ENCODE results near the gene CLUH.
"Not testable (repeated sequence)": the region's sequence is repeated elsewhere in the genome, so short reads cannot be mapped to it uniquely, and the experiment has no call there.

The CLUH gene

DNA sequence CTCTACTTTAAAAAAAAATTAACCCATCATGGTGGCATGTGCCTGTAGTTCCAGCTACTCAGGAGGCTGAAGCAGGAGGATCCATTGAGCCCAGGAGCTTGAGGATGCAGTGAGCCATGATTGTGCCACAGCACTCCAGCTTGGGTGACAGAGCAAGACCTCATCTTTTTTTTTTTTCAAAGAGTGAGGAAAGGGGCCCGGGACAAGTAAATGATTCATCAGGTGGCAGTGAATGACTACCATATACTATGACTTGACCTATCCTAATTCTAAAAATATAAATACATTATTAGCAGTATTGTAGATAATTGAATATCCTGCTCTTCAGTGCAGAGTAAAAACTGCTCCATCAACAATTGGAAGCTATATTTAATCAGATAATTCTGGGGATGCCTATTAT lies 55.3 kb downstream of the CLUH start:
- no peaks in the 10 kb centered on the region for H3K4me1 ChIP-seq (ENCODE audit: control insufficient read depth, low read length)
- no peaks in the 10 kb centered on the region for H3K27me3 ChIP-seq (ENCODE audit: control insufficient read depth, low read length)
- no peaks in the 10 kb centered on the region for H4K20me1 ChIP-seq (ENCODE audit: control insufficient read depth, insufficient read depth, low read depth, low read length)
- no peak overlapping the region for H3K4me3 ChIP-seq (ENCODE audit: low read length)
- TF ChIP-seq, protein P1, sequence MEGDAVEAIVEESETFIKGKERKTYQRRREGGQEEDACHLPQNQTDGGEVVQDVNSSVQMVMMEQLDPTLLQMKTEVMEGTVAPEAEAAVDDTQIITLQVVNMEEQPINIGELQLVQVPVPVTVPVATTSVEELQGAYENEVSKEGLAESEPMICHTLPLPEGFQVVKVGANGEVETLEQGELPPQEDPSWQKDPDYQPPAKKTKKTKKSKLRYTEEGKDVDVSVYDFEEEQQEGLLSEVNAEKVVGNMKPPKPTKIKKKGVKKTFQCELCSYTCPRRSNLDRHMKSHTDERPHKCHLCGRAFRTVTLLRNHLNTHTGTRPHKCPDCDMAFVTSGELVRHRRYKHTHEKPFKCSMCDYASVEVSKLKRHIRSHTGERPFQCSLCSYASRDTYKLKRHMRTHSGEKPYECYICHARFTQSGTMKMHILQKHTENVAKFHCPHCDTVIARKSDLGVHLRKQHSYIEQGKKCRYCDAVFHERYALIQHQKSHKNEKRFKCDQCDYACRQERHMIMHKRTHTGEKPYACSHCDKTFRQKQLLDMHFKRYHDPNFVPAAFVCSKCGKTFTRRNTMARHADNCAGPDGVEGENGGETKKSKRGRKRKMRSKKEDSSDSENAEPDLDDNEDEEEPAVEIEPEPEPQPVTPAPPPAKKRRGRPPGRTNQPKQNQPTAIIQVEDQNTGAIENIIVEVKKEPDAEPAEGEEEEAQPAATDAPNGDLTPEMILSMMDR (IDR thresholded peaks at IDR 0.05; ENCODE audit: low read depth, low read length, poor library complexity, severe bottlenecking), result no peak
- no peak for TF ChIP-seq EZH2phosphoT487 (IDR thresholded peaks at IDR 0.05; ENCODE audit: borderline replicate concordance, low read length)
- H3K79me2 ChIP-seq (ENCODE audit: control insufficient read depth, low read length), result peaks cover 94% of the 10 kb centered on the region
- no peak overlapping the region for H3K27ac ChIP-seq (ENCODE audit: low read depth, low read length)
- H3K4me2 ChIP-seq (ENCODE audit: low read length), result no peak overlapping the region
- peaks cover 25% of the 10 kb centered on the region for H3K36me3 ChIP-seq (ENCODE audit: control insufficient read depth, low read length)
- peaks cover 3% of the 10 kb centered on the region; the same call in 1 of the 2 replicates for H3F3A ChIP-seq (ENCODE audit: control insufficient read depth, insufficient read depth)
- no peaks in the 10 kb centered on the region for H3K9me2 ChIP-seq (replicated peaks; ENCODE audit: control insufficient read depth, low read length)
- H3K9me3 ChIP-seq (ENCODE audit: control insufficient read depth, insufficient read depth, low read length), result no peaks in the 10 kb centered on the region

DNA sequence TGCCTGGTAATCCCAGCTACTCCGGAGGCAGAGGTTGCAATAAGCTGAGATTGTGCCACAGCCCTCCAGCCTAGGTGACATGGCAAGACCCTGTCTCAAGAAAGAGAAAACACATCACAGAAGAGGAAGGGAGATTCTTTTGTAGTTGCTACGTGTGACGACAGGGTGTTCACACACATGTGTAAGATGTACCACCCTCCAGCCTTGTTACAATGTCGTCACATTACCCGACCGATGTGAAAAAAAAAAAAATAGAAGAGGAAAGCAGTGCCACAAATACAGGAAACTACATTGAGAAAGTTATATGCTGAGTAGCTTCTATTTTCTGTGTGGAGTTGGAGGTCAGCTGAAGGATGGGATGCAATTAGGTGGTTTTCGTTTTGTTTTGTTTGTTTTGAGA lies 56.0 kb downstream of the CLUH start:
- no peak for TF ChIP-seq EZH2phosphoT487 (IDR thresholded peaks at IDR 0.05; ENCODE audit: borderline replicate concordance, low read length)
- TF ChIP-seq, protein P1 (IDR thresholded peaks at IDR 0.05; ENCODE audit: low read depth, low read length, poor library complexity, severe bottlenecking), result no peak
- Histone ChIP-seq H3K4me3 (ENCODE audit: low read length) (no peak overlapping the region), H3K27ac (ENCODE audit: low read depth, low read length) (no peak overlapping the region), H3K79me2 (ENCODE audit: control insufficient read depth, low read length) (peaks cover 94% of the 10 kb centered on the region), H3F3A (ENCODE audit: control insufficient read depth, insufficient read depth) (peaks cover 9% of the 10 kb centered on the region; the same call in 1 of the 2 replicates), H3K9me2 (replicated peaks; ENCODE audit: control insufficient read depth, low read length) (no peaks in the 10 kb centered on the region), H4K20me1 (ENCODE audit: control insufficient read depth, insufficient read depth, low read depth, low read length) (no peaks in the 10 kb centered on the region), H3K36me3 (ENCODE audit: control insufficient read depth, low read length) (peaks cover 28% of the 10 kb centered on the region), H3K4me2 (ENCODE audit: low read length) (no peak overlapping the region), H3K9me3 (ENCODE audit: control insufficient read depth, insufficient read depth, low read length) (no peaks in the 10 kb centered on the region), H3K4me1 (ENCODE audit: control insufficient read depth, low read length) (no peaks in the 10 kb centered on the region), H3K27me3 (ENCODE audit: control insufficient read depth, low read length) (no peaks in the 10 kb centered on the region)

DNA sequence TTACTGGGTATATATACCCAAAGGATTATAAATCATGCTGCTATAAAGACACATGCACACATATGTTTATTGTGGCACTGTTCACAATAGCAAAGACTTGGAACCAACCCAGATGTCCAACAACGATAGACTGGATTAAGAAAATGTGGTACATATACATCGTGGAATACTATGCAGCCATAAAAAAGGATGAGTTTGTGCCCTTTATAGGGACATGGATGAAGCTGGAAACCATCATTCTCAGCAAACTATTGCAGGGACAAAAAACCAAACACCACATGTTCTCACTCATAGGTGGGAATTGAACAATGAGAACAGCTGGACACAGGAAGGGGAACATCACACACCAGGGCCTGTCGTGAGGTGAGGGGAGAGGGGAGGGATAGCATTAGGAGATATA lies 58.7 kb downstream of the CLUH start:
- H3K4me3 ChIP-seq (ENCODE audit: low read length); H4K20me1 ChIP-seq (ENCODE audit: control insufficient read depth, insufficient read depth, low read depth, low read length); H3K4me2 ChIP-seq (ENCODE audit: low read length); H3K9me2 ChIP-seq (replicated peaks; ENCODE audit: control insufficient read depth, low read length); H3K4me1 ChIP-seq (ENCODE audit: control insufficient read depth, low read length); H3K27ac ChIP-seq (ENCODE audit: low read depth, low read length); H3K9me3 ChIP-seq (ENCODE audit: control insufficient read depth, insufficient read depth, low read length); H3K27me3 ChIP-seq (ENCODE audit: control insufficient read depth, low read length): not testable (repeated sequence)
- Histone ChIP-seq H3K79me2 (ENCODE audit: control insufficient read depth, low read length) (peaks cover 90% of the 10 kb centered on the region), H3K36me3 (ENCODE audit: control insufficient read depth, low read length) (peaks cover 24% of the 10 kb centered on the region), H3F3A (ENCODE audit: control insufficient read depth, insufficient read depth) (peaks cover 16% of the 10 kb centered on the region; the same call in 1 of the 2 replicates)

DNA sequence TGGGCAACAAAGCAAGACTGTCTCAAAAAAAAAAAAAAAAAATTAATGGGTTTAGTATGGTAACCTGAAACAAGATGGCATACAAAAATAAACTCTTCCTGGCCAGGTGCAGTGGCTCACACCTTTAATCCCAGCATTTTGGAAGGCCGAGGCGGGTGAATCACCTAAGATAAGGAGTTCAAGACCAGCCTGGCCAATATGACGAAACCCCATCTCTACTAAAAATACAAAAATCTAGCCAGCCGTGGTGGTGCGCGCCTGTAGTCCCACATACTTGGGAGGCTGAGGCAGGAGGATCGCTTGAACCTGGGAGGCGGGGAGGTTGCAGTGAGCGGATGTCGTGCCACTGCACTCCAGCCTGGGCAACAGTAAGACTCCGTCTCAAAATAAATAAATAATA lies 62.4 kb downstream of the CLUH start:
- H3K27ac ChIP-seq (ENCODE audit: low read depth, low read length), result no peak overlapping the region
- peaks cover 20% of the 10 kb centered on the region for H3K36me3 ChIP-seq (ENCODE audit: control insufficient read depth, low read length)
- TF ChIP-seq, protein P1 (IDR thresholded peaks at IDR 0.05; ENCODE audit: low read depth, low read length, poor library complexity, severe bottlenecking), result no peak
- no peak for TF ChIP-seq EZH2phosphoT487 (IDR thresholded peaks at IDR 0.05; ENCODE audit: borderline replicate concordance, low read length)
- H3K9me2 ChIP-seq (replicated peaks; ENCODE audit: control insufficient read depth, low read length), result no peaks in the 10 kb centered on the region
- H3K4me3 ChIP-seq (ENCODE audit: low read length), result no peak overlapping the region
- peaks cover 16% of the 10 kb centered on the region; the same call in 1 of the 2 replicates for H3F3A ChIP-seq (ENCODE audit: control insufficient read depth, insufficient read depth)
- H3K4me2 ChIP-seq (ENCODE audit: low read length), result no peak overlapping the region
- H3K4me1 ChIP-seq (ENCODE audit: control insufficient read depth, low read length), result no peaks in the 10 kb centered on the region
- no peaks in the 10 kb centered on the region for H4K20me1 ChIP-seq (ENCODE audit: control insufficient read depth, insufficient read depth, low read depth, low read length)
- H3K27me3 ChIP-seq (ENCODE audit: control insufficient read depth, low read length), result no peaks in the 10 kb centered on the region
- H3K9me3 ChIP-seq (ENCODE audit: control insufficient read depth, insufficient read depth, low read length), result no peaks in the 10 kb centered on the region
- peaks cover 74% of the 10 kb centered on the region for H3K79me2 ChIP-seq (ENCODE audit: control insufficient read depth, low read length)

All from DOHH2 (cell line).